K562 (cell line): ENCODE measurements around the gene PPP1R37. TPM values are rescaled to one million over a fixed set of nuclear protein-coding genes. Genes with fewer than 3 reads are reported as not detected.

Experiments used
- ATAC-seq: fragments of 200-7000 bp; cut with Tn5 transposase; 3 replicates; pipeline ENCODE4 v1.9.1; 2020; ENCODE audit warnings: moderate library complexity
- BruUV-seq: library from RNA; stranded (reverse); fragments of 400-500 nt; replicated peaks from 2 replicates; lab custom pipeline; 2021; lab: Mats Ljungman, UMichigan
- CTCF ChIA-PET: fragments of 300-600 bp; formaldehyde crosslinking; extraction: SDS; loops from one replicate; lab custom pipeline; 2021; ENCODE audit warnings: low intra/inter-chr PET ratio; lab: Yijun Ruan, JAX
- POLR2A ChIA-PET: fragments of 300-600, 350-650 bp; sonication (Branson Sonifier 250); formaldehyde crosslinking; extraction: SDS; loops from one replicate; lab custom pipeline; 2021; ENCODE audit warnings: antibody characterized with exemption, inconsistent platforms; lab: Yijun Ruan, JAX
- DNase-seq, 4 experiments: peaks; one replicate each; pipeline versions ENCODE4 v3.0.0 to v3.0.0-alpha.2; 2011 to 2018; ENCODE audit warnings: low spot score in 3 of 4, mixed read lengths in 3 of 4; ENCODE audit errors: extremely low read depth in 1 of 4
- FAIRE-seq: peaks from 2 replicates; lab custom pipeline; 2011; peaks lifted over from hg19 to GRCh38; lab: Jason Lieb, UNC
- H2AFZ ChIP-seq: 2 replicates; pipeline ENCODE4 v1.6.0; 2011; ENCODE audit warnings: low read depth, low read length, control low read depth, inconsistent platforms
- H3K27ac ChIP-seq: fragments of 200-600 bp; 3 replicates; pipeline ENCODE4 v1.8.0; 2011; ENCODE audit warnings: low read depth, mild to moderate bottlenecking, control low read depth, inconsistent platforms, low read length, moderate library complexity, mixed read lengths; ENCODE audit errors: extremely low read depth
- H3K27me3 ChIP-seq, 2 experiments: fragments of 300-600 bp in 1 of 2; 2 replicates in 1 of 2; 3 replicates in 1 of 2; pipeline versions ENCODE4 v1.6.0 to v1.8.0; 2011; ENCODE audit warnings: inconsistent platforms in 2 of 2, low read length in 2 of 2, mild to moderate bottlenecking in 1 of 2, mixed read lengths in 1 of 2, moderate library complexity in 1 of 2; ENCODE audit not compliant: control insufficient read depth in 2 of 2, insufficient read depth in 2 of 2
- H3K36me3 ChIP-seq: fragments of 300-600 bp; 3 replicates; pipeline ENCODE4 v1.8.0; 2011; ENCODE audit warnings: mild to moderate bottlenecking, low read length, inconsistent platforms; ENCODE audit not compliant: control insufficient read depth, insufficient read depth
- H3K4me1 ChIP-seq, 2 experiments: fragments of 200-600 bp in 1 of 2; replicated peaks in 1 of 2; 2 replicates in 1 of 2; 3 replicates in 1 of 2; pipeline versions ENCODE4 v1.5.1 to v1.8.0; 2011; ENCODE audit warnings: inconsistent platforms in 2 of 2, low read length in 2 of 2, mild to moderate bottlenecking in 1 of 2, mixed read lengths in 1 of 2, moderate library complexity in 1 of 2; ENCODE audit not compliant: control insufficient read depth in 2 of 2, insufficient read depth in 2 of 2
- H3K4me2 ChIP-seq: 2 replicates; pipeline ENCODE4 v1.6.1; 2011; ENCODE audit warnings: low read length, control low read depth, inconsistent platforms, mixed read lengths; ENCODE audit not compliant: insufficient read depth
- H3K4me3 ChIP-seq: fragments of 200-600 bp; sonication (generic), shearing (Covaris generic); 2 replicates; pipeline ENCODE4 v1.5.1; 2016; ENCODE audit warnings: control low read depth, inconsistent platforms
- H3K79me2 ChIP-seq: fragments of 200-600 bp; 3 replicates; pipeline ENCODE4 v1.8.0; 2011; ENCODE audit warnings: low read length, inconsistent platforms; ENCODE audit not compliant: control insufficient read depth, insufficient read depth
- H3K9ac ChIP-seq, 2 experiments: 2 replicates each; pipeline versions ENCODE4 v1.6.0 to v1.6.1; 2011; ENCODE audit warnings: low read depth in 2 of 2, low read length in 2 of 2, control low read depth in 1 of 2, inconsistent platforms in 1 of 2, mild to moderate bottlenecking in 1 of 2, mixed read lengths in 1 of 2; ENCODE audit not compliant: insufficient read depth in 1 of 2
- H3K9me1 ChIP-seq: one replicate; pipeline ENCODE4 v1.6.0; 2011; ENCODE audit warnings: inconsistent platforms, mild to moderate bottlenecking, low read length, moderate library complexity; ENCODE audit not compliant: control insufficient read depth, insufficient read depth
- H3K9me3 ChIP-seq: replicated peaks from 2 replicates; pipeline ENCODE4 v1.5.1; 2011; ENCODE audit warnings: low read depth, low read length, inconsistent platforms; ENCODE audit not compliant: control insufficient read depth, insufficient read depth
- H4K20me1 ChIP-seq: replicated peaks from 2 replicates; pipeline ENCODE4 v1.6.1; 2011; ENCODE audit warnings: low read length, inconsistent platforms, mixed read lengths; ENCODE audit not compliant: control insufficient read depth, insufficient read depth
- BCLAF1 ChIP-seq, 2 experiments: fragments of 450-650 bp in 1 of 2; IDR thresholded peaks; 2 replicates each; pipeline ENCODE4 v1.6.1; 2011 to 2017; ENCODE audit warnings: low read depth in 2 of 2, antibody characterized with exemption in 1 of 2, borderline replicate concordance in 1 of 2, low read length in 1 of 2, mild to moderate bottlenecking in 1 of 2, mixed read lengths in 1 of 2; ENCODE audit not compliant: control insufficient read depth in 1 of 2
- FOXK2 ChIP-seq, 2 experiments: fragments of 450-650 bp; IDR thresholded peaks in 1 of 2; conservative IDR thresholded peaks in 1 of 2; 2 replicates each; pipeline ENCODE4 v1.6.1; 2016; ENCODE audit warnings: low read depth in 2 of 2, mild to moderate bottlenecking in 1 of 2
- GTF2A2 ChIP-seq: IDR thresholded peaks from 2 replicates; pipeline ENCODE4 v1.6.1; 2016; ENCODE audit warnings: mild to moderate bottlenecking, missing genetic modification characterization, missing compliant biosample characterization
- GTF2E2 ChIP-seq: fragments of 200-800 bp; sonication (Bioruptor generic); IDR thresholded peaks from 2 replicates; pipeline ENCODE4 v1.6.1; 2016; ENCODE audit warnings: missing genetic modification characterization, missing compliant biosample characterization
- HNRNPL ChIP-seq: fragments of 200-400 bp; formaldehyde crosslinking; IDR thresholded peaks from 2 replicates; pipeline ENCODE4 v1.6.1; 2017; ENCODE audit warnings: low read depth, mild to moderate bottlenecking, low read length
- MCM2 ChIP-seq: fragments of 450-650 bp; IDR thresholded peaks from 2 replicates; pipeline ENCODE4 v1.6.1; 2017; ENCODE audit warnings: low read depth, mild to moderate bottlenecking
- MEF2A ChIP-seq: IDR thresholded peaks from 2 replicates; pipeline ENCODE4 v1.6.1; 2011; ENCODE audit warnings: low read depth, mild to moderate bottlenecking, low read length, moderate library complexity; ENCODE audit not compliant: control insufficient read depth
- NRF1 ChIP-seq, 2 experiments: fragments of 450-650 bp; IDR thresholded peaks in 1 of 2; conservative IDR thresholded peaks in 1 of 2; 2 replicates each; pipeline ENCODE4 v1.6.1; 2014; ENCODE audit warnings: mild to moderate bottlenecking in 2 of 2
- POLR2A ChIP-seq: fragments of 450-650 bp; conservative IDR thresholded peaks from 2 replicates; pipeline ENCODE4 v1.6.1; 2016
- POLR2AphosphoS2 ChIP-seq: IDR thresholded peaks from 2 replicates; pipeline ENCODE4 v1.6.1; 2012; ENCODE audit warnings: low read length, improper control_type of control experiment
- POLR2H ChIP-seq: IDR thresholded peaks from 2 replicates; pipeline ENCODE4 v1.6.1; 2016; ENCODE audit warnings: missing genetic modification characterization, low read depth, mild to moderate bottlenecking, control low read depth, missing compliant biosample characterization, moderate library complexity
- RBFOX2 ChIP-seq: fragments of 200-400 bp; formaldehyde crosslinking; IDR thresholded peaks from 2 replicates; pipeline ENCODE4 v1.6.1; 2017; ENCODE audit warnings: low read depth, mild to moderate bottlenecking, low read length, moderate library complexity
- RBM22 ChIP-seq: fragments of 200-400 bp; formaldehyde crosslinking; IDR thresholded peaks from 2 replicates; pipeline ENCODE4 v1.6.1; 2018; ENCODE audit warnings: low read length, low read depth; ENCODE audit not compliant: poor library complexity, severe bottlenecking
- TCF15 ChIP-seq: fragments of 250-450 bp; sonication (Bioruptor Pico); IDR thresholded peaks from 2 replicates; pipeline ENCODE4 v1.8.0; 2022; ENCODE audit warnings: moderate library complexity, mild to moderate bottlenecking, inconsistent platforms
- TCF7 ChIP-seq: sonication (generic); IDR thresholded peaks from 2 replicates; pipeline ENCODE4 v1.6.1; 2016; ENCODE audit warnings: antibody characterized with exemption, borderline replicate concordance
- TGIF2 ChIP-seq: sonication (generic); formaldehyde crosslinking; IDR thresholded peaks from 2 replicates; pipeline ENCODE4 v1.8.1; 2022; ENCODE audit warnings: mild to moderate bottlenecking, missing genetic modification reagents, moderate library complexity
- ZBTB2 ChIP-seq: fragments of 450-650 bp; IDR thresholded peaks from 2 replicates; pipeline ENCODE4 v1.6.1; 2016; ENCODE audit warnings: antibody characterized with exemption
- ZC3H8 ChIP-seq: fragments of 450-650 bp; IDR thresholded peaks from 2 replicates; pipeline ENCODE4 v1.6.1; 2017
- ZKSCAN8 ChIP-seq: fragments of 200-800 bp; sonication (Bioruptor generic); IDR thresholded peaks from 2 replicates; pipeline ENCODE4 v1.6.1; 2016; ENCODE audit warnings: missing genetic modification characterization, missing compliant biosample characterization
- ZNF766 ChIP-seq: fragments of 200-800 bp; sonication (Bioruptor generic); conservative IDR thresholded peaks from 2 replicates; pipeline ENCODE4 v1.6.1; 2016; ENCODE audit warnings: missing genetic modification characterization, missing compliant biosample characterization
- WGBS: fragments of 100-300 bp; shearing (Covaris generic); methylation state at CpG from one replicate; pipeline ENCODE4 v1.1.6; 2016; ENCODE audit warnings: low coverage, mixed read lengths; ENCODE audit not compliant: insufficient coverage; ENCODE audit errors: missing lambda C conversion rate; 5-methylcytosine and 5-hydroxymethylcytosine counted together
- in situ Hi-C: fragments of 300-500 bp; cut with MboI; formaldehyde crosslinking; loops from 4 replicates; pipeline ENCODE4 v1.15.0; 2018; ENCODE audit warnings: inconsistent platforms, mixed read lengths
- intact Hi-C: fragments of 100-400 bp; cut with micrococcal nuclease; formaldehyde crosslinking; loops from 2 replicates; pipeline ENCODE4 v1.14.2; 2022
- polyA plus RNA-seq, 8 experiments: library from polyadenylated mRNA; depleted of rRNA in 4 of 8; stranded (reverse) in 5 of 8; unstranded in 3 of 8; fragments of >200 nt; fragmentation: Nextera tagmentation in 2 of 8; fragmentation: Illumina TruSeq in 1 of 8; extraction: Ambion mirVana in 2 of 8; extraction: Trizol in 1 of 8; gene quantifications; 2 replicates each; pipeline versions ENCODE4 v1.2.1 to v1.2.3, GENCODE V29; 2011 to 2014; ENCODE audit warnings: inconsistent platforms in 1 of 8, missing spikeins in 1 of 8
- total RNA-seq, 7 experiments: library from RNA; depleted of rRNA in 6 of 7; stranded (reverse); fragments of >200 nt in 6 of 7; fragmentation: Illumina TruSeq in 2 of 7; extraction: Trizol in 2 of 7; gene quantifications; 2 replicates each; pipeline versions ENCODE4 v1.2.1 to v1.2.3, GENCODE V29; 2011 to 2021; ENCODE audit warnings: low replicate concordance in 1 of 7

Gene PPP1R37
- total and polyA plus RNA-seq, 9 of the 15 experiments (the other 6 are each of a cell fraction or from before 2014, with no cell fraction given) = 0.04 to 20.3 (median 7.3) TPM

GRCh38 chr19:45071545-45071938 lies 21.4 kb upstream of the PPP1R37 start:
- Histone ChIP-seq H3K36me3 (peaks cover 65% of the 10 kb centered on the region; the same call in 2 of the 3 replicates), H3K4me2 (no peak overlapping the region), H3K27me3 (no peaks in the 10 kb centered on the region), H3K4me1 (peaks cover 4 to 49% of the 10 kb centered on the region in 2 experiments; a peak in 3 of 5 replicates), H4K20me1 (peaks cover 7% of the 10 kb centered on the region; the same call in 1 of the 2 replicates), H3K9me1 (no peaks in the 10 kb centered on the region), H3K4me3 (no peak overlapping the region), H3K27ac (no peak overlapping the region), H3K9ac (no peak overlapping the region; a peak in 1 of 4 replicates), H2AFZ (no peak overlapping the region), H3K9me3 (no peaks in the 10 kb centered on the region), H3K79me2 (peaks cover 19% of the 10 kb centered on the region)
- no TSS peak for BruUV-seq
- intact Hi-C loops (no loop called here), in situ Hi-C loops (no loop called here)
- ChIA-PET POLR2A (interaction anchor here (0.9 to 1.8 kb wide), 3 partner anchors 9 to 30 kb away, joined by 3 to 5 read pairs (median 4); no protein-coding TSS in a partner anchor), CTCF (no interaction called here)
- DNase-seq (no peak), FAIRE-seq (no peak), ATAC-seq (no peak)
- WGBS = 95% methylated on average over 19 of the region's 25 CpGs
- TF ChIP-seq RBFOX2 (peak; percentile 38), ZKSCAN8 (CRISPR knock-in tag) (no peak), BCLAF1 (IDR thresholded peaks at IDR 0.05; ENCODE audit: borderline replicate concordance in 1 of 2, control insufficient read depth in 1 of 2, low read depth in 2 of 2, low read length in 1 of 2) (no peak), ZNF766 (CRISPR knock-in tag) (no peak), ZBTB2 (no peak), FOXK2 (conservative IDR thresholded peaks at IDR 0.05 in 1 of 2, IDR thresholded peaks at IDR 0.05 in 1 of 2; ENCODE audit: low read depth in 2 of 2) (no peak), GTF2A2 (no peak), RBM22 (peak; percentile 44), MCM2 (no peak), POLR2AphosphoS2 (peak; percentile 55; the same call in 1 of the 2 replicates), TCF15 (no peak), TGIF2 (no peak), POLR2H (no peak), MEF2A (no peak), HNRNPL (peak; percentile 82), POLR2A (0 out of 2 replicates have a peak, but pooled peaks have one; percentile 39), GTF2E2 (tag) (no peak), TCF7 (no peak), NRF1 (conservative IDR thresholded peaks at IDR 0.05 in 1 of 2, IDR thresholded peaks at IDR 0.05 in 1 of 2) (no peak), ZC3H8 (no peak)
